GM19025 (cell line): Measurements from ENCODE around the gene CCDC38.
"Not testable (repeated sequence)": the region's sequence is repeated elsewhere in the genome, so short reads cannot be mapped to it uniquely, and the experiment has no call there.

ENCODE experiments used
- ATAC-seq: cut with Tn5 transposase; IDR thresholded peaks from one replicate; pipeline ENCODE4 v1.9.1; 2021; ENCODE audit warnings: mild to moderate bottlenecking, low read depth, moderate library complexity; ENCODE audit not compliant: unreplicated experiment

The CCDC38 gene

DNA sequence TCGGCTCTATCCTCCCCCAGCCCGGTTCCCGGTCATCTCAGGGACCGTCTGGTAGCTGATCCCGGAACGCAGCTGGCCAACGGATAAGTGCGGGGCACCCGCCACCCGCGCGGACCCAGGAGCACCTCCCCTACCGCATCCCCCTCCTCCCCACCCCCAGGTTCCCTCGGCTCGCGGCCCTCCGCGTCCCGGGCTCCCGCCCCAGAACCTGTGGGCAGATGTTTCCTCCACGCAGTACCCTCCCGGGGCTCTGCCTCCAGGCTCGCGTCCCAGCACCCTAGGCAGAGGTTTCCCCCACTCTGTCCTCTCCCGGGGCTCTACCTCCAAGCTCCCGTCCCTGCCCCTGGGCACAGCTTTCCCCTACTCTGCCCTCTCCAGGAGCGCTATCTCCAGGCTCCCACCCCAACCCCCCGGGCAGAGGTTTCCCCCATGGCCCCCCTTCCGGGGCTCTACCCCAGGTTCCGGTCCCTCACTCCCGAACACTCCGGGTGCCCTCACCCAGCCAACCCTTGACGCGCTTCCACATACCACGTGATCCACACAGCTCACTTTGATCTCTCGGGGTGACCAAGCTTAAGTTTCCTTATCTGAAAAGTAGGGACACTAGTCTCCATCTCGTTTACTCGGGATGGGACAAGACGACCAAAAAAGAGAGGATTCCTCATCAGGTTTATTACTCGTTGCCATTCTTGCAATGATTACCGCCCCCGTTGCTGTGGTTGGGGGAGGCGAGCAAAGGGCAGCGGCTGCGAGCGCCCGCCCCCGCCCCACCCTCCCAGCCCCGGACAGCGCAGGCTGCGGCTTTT, at the start of gene CCDC38:
Gene CCDC38, minus strand, starts transcription at position 91 of the 806 bp plus-strand sequence. CDS start 6,105 bp downstream, outside the sequence.
- ATAC-seq, result peak; percentile 98

DNA sequence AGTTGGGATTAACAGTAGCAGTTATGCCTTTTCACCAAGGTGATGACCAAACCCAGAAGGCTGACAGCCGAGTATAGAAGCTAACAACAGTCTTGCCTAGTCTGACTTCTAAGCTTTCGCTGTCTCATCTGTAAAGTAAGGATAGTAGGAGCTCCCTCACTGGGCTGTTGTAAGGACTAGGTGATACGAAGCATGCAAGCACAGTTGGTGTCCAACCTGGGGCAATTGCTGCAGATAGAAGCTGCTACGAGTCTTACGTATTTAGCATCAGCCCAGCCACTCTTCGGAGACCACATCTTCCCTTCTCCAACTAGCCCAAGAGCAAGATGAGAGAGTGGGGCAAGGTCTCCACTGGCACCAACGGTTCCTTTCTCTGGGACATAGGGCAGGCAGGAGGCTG, 47.7 kb upstream of the CCDC38 start:
- ATAC-seq, result no peak

DNA sequence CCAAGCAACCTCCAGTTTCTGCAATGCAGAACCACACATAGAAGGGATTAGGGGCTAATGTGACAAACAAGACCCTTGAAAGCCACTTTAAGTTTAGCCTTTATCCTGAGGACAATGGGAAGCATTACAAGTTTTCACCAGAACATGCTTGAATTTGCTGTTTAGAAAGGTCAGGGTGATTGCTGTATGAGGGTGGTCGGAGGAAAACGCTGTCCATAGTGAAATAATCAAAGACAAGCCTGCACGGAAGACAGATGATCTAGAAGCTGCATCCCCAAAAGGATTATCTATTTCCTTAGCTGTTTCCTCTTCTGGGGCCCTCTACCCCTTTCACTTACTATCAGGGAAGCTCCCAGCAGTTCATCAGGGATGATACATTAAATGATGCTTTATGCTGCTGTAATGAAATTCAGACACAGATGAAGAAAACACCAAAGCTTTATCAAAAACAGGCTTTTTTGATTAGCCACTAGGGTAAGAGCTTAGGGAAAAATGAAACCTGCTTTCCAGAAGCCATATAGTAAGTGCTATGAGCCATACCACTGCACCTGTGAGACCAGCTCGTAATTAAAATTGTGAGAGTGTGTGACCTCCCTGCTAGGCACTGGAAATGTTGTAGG, 47.2 kb upstream of the CCDC38 start:
- ATAC-seq, result no peak

DNA sequence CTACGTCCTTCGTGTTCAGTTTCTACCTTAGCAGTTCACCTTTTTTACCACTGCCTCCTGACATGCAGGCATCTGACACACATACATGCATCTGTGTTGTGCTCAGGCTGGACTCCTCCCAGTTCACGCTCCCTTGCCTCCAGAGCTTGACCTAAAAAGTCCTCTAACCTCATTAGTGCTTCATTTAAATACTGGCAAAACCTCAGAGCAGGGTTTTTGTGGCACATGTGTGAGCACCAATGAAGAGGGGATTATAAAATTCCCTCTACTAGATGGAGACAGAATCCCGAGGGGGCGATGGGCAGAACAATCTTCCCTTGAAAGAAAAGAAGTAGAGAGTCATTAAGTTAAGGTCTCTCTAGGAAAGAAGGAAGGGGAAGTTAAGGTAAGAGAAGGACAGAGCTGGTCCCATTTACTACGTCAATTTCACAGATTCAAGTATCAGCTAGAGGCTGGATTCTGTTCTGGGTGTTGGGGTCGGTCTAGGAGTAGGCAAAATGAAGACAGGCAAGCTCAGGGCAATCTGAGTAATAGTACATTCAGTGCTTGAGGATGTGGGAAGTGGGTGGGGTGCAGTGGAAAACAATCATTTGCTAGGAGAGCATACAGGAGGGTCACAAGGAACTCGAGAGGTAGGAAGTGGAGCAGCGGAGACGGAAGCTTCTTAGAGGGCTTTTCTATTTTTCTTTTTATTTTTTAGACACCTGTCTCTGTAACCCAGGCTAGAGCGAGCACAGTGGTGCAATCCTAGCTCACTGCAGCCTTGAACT, 46.3 kb upstream of the CCDC38 start:
- ATAC-seq, result no peak

DNA sequence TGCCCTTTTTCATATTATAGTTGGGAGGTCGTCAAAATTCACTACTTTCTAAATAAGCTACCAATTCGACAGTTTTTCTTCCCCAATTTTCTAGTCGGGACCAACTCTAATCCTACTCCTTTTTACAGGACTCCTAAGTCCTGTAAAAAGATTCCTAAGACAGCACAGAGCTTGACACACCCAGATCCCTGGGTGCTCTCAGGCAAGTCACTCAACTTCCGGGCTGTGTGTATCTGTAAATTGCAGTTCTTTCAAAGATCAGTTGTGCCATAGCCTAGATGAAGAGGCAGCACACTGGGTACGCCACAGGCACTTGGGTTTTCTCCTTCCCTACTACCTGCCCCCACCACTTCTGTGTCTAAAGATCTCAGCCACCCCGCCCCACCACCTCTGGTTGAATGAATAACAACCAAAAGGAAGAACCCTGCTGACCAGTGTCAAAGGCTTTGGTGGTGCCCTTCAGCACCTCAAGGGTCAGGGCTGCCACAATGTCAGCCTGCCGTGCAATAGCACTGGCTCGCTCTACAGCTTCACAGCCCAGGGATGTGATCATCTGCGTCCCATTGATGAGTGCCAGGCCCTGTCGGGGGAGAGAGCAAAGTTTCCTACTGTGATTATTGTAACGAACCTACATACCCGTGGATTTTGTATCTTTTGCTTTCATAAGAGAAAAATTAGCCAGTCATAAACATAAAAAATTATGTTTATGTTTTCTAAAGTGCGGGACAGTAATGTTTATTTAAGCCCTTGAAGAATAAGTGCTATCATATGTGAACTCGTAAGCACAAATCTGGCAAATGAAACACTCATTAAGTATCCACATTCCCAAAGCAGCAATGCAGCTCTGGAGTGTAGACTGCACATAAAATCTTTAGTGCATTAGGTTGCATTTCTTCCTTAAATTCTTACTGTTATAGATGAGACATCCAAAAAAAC, 44.5 kb upstream of the CCDC38 start:
- ATAC-seq, result no peak

DNA sequence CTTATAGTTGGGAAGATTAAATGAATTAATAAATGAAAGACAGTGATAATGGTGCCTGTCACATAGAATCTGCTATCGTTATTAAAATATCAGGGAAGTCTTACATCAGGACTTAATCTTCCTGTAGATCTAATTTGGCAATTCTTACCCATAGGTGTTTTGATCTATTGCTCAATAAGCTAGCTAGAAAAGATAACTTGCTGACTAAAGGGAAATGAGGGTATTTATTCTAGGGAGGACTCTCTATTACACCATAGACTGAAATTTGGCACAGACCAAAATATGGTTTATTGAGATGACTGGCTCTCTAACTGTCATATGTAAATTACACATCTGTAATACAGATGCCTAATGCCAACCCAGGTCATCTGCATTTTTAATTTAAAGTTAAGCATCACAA, 42.3 kb upstream of the CCDC38 start:
- no peak for ATAC-seq

DNA sequence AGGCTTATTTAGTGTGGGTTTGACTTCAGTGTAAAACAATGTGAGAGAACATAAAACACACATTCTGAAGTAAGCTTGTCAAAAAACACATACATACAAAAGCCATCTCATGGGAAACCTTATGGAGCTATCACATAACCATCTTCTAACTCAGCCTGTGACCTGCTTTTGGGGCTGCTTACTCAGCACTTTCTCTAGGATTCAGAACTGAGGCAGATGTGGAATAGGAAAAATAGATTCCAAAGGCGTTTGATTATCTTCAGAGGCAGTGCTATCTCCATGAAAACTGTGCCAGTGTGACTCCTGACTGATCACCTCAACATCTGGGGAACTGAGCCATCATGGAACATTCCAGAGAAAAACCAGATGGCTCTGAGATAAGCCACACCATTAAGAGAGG, 40.2 kb upstream of the CCDC38 start:
- no peak for ATAC-seq

DNA sequence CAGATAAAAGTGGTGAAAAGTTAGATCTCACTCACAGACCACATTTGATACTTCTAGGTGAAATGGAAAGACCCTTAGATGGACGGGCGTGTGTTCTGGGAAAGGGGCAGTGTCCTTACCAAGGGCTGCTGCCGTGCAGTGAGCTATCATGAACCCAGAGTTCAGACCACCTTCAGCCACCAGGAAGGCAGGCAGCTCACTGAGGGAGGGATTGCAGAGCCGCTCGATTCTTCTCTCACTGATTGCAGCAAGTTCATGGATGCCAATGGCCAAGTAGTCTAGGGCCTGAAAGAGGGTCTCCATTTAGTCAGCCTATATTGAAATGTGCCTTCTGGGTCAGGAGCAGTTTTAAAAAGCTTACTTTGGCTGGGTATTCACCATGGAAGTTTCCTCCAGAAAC, 38.0 kb upstream of the CCDC38 start:
- ATAC-seq, result no peak

DNA sequence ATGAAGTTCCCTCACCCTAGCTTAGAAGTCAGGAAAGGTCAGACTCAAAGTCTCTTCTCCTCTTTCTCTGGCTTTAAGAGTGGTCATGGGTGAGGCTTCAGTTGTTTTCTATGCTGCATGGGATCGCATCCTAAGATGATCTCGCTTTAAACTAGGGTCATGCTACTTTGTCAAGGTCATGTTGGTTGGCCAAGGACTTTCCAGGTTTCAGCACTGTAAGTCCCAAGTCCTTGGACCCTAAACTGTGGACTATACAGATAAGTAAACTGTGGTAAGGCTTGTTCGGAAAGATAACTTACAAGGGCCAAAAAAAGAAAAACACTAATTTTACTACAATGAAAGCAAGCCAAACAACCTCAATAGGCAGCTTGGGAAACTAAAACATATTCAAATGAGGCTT, 36.4 kb upstream of the CCDC38 start:
- no peak for ATAC-seq

DNA sequence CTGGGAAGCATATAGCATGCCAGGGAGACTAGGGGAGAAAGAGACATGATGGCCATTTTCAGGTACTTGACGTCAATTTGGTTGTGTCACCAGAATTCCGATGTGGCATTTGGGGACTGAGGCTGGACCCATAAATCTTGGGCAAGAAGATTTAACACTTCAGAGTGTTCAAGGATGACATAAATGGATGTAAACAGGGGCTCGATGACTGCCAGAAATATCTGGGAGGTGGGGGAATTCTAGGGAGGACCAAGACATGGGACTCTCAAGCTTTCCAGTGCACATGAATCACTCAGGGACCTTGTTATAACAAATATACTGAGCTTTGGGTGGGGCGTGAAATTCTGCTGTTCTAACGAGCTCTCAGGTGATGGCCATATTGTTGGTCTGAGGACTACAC, 35.9 kb upstream of the CCDC38 start:
- no peak for ATAC-seq

DNA sequence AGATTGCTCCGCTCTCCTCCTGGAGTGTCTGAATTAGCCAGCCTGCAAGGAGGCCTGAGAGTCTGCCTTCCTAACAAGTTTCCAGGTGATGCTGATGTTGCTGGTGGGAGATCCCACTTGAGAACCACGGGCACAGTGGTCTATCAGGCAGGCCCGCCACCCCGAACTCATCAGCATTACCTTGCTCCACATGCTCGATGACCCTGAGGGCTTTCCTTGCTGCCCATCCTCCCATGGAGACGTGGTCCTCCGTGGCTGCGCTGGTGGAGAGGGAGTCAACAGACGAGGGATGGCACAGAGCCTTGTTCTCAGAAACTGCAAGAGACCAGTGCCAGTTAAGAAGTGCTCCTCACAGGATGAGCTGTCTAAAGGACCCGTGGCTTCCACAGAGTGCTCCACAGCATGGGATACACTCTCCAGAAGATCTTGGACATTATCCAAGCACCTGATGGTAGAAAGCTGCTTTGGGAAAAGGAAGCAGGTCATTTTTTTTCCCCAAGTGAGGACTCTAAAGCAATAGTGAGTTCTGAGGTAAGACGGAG, 35.4 kb upstream of the CCDC38 start:
- no peak for ATAC-seq

DNA sequence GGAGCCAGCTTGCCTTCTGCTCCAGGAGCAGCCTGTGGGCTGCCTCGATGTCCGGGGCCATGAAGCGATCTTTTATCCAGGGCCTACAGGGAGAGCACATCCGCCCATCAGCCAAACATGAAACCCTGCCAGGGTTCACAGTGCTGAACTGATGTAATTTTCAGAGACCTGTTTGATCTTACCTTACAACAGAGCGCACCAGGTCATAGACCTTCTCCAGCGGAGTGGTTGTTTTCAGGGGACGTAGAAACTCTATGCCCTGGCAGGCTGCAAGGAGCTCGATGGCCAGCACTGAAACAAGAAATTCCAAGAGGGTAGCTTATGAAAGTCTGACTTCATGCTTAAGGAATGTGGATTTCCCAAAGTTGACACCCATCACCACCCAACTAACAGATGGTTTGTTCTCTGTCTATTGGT, 34.0 kb upstream of the CCDC38 start:
- ATAC-seq, result no peak

DNA sequence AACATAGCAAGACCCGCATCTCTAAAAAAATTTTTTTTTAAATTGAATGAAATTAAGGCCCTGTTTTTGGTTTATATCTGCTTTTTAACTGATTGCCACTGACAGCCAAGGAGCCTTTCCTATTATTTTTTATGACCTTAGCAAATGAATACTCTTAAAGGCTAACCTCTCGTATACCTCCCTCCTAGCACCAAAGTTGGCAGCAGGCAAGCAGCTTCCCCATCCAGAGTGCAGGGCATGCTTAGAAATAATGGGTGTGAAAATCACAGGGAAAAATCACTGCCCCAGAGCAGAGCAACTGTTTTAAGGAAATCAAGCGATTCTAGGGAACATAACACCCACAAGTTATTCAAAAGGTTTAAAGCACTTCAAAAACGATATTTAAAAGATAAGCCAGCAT, 33.1 kb upstream of the CCDC38 start:
- ATAC-seq, result no peak

DNA sequence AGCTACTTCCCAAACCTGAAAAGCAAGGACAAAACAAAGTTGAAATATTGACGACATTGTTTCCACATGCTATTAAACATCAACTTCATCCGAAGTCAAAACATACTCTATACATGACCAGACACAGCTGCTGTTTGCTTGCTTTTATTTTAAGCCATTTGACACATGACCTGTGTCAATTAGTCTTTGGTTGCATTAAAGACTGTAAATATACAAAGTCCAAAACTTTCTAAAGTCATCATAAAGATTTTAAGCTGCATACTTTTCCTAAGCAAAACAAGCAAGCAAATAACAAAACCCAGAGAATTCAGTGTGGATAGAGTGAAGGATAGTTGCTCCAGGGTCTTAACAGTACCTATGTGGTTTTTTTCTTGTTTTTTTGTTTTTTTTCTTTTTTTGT, 31.9 kb upstream of the CCDC38 start:
- ATAC-seq, result no peak

DNA sequence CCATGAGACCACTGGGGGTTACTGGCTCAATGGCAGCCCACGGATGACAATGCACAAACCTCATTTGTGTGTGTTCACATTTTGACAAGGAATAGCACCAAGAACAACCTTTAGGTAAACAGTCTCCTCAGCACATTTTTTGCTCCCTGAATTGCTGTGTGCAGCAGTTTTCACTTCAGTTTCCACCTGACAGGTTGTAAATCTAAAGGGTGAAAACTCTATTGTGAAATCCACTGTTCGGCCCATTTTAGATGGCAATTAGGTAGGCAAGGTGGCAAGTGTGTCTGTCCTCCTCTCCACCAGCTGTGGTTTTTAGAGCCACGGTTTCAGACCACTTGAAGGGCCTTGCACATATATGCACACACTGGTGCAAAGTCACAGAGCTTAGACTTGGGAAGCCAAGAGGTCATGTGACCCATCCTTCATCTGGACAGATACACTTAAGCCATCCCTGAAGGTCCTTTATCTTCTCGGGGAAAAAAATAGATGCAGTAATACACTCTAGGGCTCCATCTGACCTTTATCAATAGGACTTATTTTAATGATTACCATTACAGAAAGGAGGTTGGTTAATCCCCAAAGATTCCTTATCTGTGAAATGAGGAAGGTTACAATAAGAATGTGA, 30.5 kb upstream of the CCDC38 start:
- no peak for ATAC-seq

DNA sequence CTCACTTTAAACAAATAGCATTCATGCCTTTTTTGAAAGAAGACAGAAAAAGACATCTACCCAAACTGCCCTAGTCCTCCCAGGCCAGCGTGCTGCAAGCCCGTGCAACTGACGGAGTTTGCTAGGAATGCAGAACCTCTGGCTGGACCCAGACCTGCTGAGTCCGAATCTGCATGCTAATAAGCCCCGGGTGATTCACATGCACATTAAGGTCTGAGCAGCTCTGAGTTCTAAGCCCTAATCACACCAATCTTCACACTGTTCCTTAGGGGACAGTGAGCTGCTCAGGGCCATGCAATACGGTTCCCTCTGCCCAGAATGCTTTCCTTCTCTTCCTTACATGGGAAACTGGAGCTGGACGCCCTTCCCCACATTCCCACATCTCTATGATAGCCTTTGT, 28.5 kb upstream of the CCDC38 start:
- no peak for ATAC-seq

DNA sequence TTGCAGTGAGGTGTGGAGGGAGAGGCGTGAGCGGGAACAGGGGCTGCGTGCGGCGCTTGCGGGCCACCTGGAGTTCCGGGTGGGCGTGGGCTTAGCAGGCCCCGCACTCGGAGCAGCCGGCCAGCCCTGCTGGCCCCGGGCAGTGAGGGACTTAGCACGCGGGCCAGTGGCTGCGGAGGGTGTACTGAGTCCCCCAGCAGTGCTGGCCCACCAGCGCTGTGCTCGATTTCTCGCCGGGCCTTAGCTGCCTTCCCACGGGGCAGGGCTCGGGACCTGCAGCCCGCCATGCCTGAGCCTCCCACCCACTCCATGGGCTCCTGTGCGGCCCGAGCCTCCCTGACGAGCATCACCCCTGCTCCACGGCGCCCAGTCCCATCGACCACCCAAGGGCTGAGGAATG, 26.7 kb upstream of the CCDC38 start:
- ATAC-seq, result not testable (repeated sequence)

DNA sequence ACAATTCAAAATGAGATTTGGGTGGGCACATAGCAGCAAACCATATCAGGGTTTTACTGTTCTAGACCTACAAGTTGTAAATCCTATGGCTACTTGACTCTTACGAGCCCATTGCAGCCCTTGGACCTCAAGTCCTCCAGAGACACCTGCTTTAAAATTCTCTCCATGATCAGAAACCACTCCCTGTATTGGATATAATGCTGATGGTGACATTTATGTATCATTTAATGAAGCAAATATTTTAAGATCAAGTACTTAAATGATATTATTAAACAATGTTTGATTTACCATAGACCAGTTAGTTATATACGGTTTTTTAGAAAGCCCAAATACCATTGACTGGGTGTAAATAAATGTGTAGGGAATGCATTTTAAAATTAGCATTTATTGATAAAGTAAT, 24.9 kb upstream of the CCDC38 start:
- ATAC-seq, result no peak

DNA sequence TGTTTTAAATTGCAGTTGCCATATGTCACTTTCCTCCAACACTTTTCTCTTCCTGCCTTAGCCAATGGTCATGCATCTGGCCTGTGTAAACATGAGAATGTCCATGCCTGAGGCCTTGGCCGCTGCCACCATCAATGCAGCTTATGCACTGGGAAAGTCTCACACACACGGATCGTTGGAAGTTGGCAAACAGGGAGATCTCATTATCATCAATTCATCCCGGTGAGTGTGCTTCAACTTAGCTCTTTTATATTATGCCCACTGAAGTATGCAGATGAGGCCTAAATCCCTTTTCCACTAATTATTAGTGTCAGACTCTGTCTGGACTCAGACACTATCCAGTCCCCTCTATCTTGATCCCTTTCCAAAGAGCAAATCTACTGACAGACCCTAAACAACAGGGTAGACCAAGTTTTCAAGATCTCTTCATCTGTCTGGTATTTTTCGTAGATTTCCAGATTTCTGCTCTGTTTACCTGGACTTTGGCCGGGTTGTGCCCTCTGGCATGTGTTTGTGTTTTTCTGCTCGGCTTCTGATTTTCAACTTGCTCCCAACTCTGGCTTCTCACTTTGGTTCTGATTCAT, 24.0 kb upstream of the CCDC38 start:
- no peak for ATAC-seq
